OCI-LY3 (cell line): ENCODE measurements around the gene PAX5.

Experiments used
- H2AFZ ChIP-seq: fragments of 200-600, 300-600 bp; shearing (Covaris generic); 2 replicates; pipeline ENCODE4 v1.6.0; 2014; ENCODE audit warnings: antibody characterized with exemption, low read depth, low read length
- H3K27ac ChIP-seq: fragments of 200-600, 300-600 bp; sonication (generic); 2 replicates; pipeline ENCODE4 v1.5.1; 2014; ENCODE audit warnings: mild to moderate bottlenecking, low read length, moderate library complexity, mixed read lengths
- H3K27me3 ChIP-seq: fragments of 200-600, 300-600 bp; sonication (generic); 2 replicates; pipeline ENCODE4 v1.6.1; 2014; ENCODE audit warnings: low read depth, low read length, mixed read lengths
- H3K36me3 ChIP-seq: fragments of 200-600, 300-600 bp; sonication (generic); replicated peaks from 2 replicates; pipeline ENCODE3; 2014; ENCODE audit warnings: low read depth, low read length, mixed read lengths
- H3K4me1 ChIP-seq: fragments of 300-600, 200-600 bp; sonication (generic); 2 replicates; pipeline ENCODE4 v1.6.1; 2014; ENCODE audit warnings: low read length, mixed read lengths
- H3K4me2 ChIP-seq: fragments of 200-600, 300-600 bp; sonication (generic); 2 replicates; pipeline ENCODE4 v1.6.1; 2014; ENCODE audit warnings: low read length, mixed read lengths
- H3K4me3 ChIP-seq: fragments of 300-600, 200-600 bp; sonication (generic); 2 replicates; pipeline ENCODE4 v1.5.1; 2014; ENCODE audit warnings: antibody characterized with exemption, mild to moderate bottlenecking, low read length, moderate library complexity
- H3K79me2 ChIP-seq: fragments of 300-600, 200-600 bp; shearing (Covaris generic); 2 replicates; pipeline ENCODE4 v1.6.1; 2014; ENCODE audit warnings: mild to moderate bottlenecking, low read length, mixed read lengths
- H3K9ac ChIP-seq: fragments of 300-600, 200-600 bp; shearing (Covaris generic); 2 replicates; pipeline ENCODE4 v1.6.0; 2014; ENCODE audit warnings: mild to moderate bottlenecking, low read length, moderate library complexity
- H3K9me3 ChIP-seq: fragments of 200-600, 300-600 bp; shearing (Covaris generic); 2 replicates; pipeline ENCODE4 v1.6.1; 2014; ENCODE audit warnings: low read length, mixed read lengths; ENCODE audit not compliant: insufficient read depth
- H4K20me1 ChIP-seq: fragments of 200-600, 300-600 bp; sonication (generic); 2 replicates; pipeline ENCODE4 v1.6.1; 2016; ENCODE audit warnings: low read length, mixed read lengths; ENCODE audit not compliant: insufficient read depth
- EZH2phosphoT487 ChIP-seq: fragments of 200-600 bp; shearing (Covaris generic); IDR thresholded peaks from 2 replicates; pipeline ENCODE4 v1.6.1; 2018; ENCODE audit warnings: antibody characterized with exemption, mixed run types, low read depth
- TF ChIP-seq, protein P1 (sequence below): fragments of 200-600, 300-600 bp; sonication (generic); IDR thresholded peaks from 2 replicates; pipeline ENCODE4 v1.5.1; 2014; ENCODE audit warnings: antibody characterized with exemption, low read length, low read depth

Gene PAX5

DNA sequence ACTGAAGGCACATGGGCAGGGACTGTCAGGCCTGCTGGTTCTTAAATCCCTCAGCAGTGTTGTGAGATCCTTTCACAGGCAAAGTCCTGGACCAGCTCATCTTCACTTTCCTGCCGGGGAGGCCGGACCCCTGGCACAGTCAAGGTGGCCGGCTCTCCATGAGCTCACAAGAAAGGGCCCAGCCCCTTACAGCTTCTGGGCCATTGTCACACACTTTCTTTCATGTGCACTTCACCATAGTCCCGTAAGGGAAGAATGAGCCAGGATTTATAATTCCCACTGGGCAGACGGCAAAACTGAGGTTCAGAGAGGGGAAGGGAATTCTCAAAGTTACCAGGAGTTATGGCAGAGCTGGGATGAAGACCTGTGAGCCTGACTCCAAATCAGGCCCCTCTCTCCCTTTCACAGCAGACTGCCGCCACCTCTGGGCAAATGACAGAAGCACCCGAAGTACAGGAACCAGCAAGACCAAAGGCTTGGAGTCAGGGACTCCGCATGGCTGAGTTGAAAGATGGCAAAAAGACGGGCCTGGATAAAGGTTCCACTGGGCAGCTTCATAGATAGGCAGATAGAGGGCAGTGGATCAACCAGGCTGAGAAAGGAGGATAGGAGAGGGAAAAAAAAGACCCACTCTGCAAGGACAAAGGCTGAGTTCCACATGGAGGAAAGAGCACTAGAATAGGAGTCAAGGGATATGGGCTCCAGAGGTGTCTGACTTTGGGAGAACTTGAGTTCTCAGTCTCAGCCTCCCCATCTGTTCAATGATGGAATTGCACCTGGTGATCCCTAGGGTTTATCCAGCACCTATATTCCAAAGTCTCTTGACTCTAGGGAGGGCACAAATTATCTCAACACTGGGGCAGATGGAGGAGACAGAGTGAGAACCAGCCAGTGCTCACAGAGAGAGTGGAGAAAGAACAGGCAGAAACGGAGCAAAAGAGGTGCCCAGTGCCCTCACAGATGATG, 128.7 kb downstream of the PAX5 start:
- Histone ChIP-seq H3K9me3 (no peaks in the 10 kb centered on the region), H3K9ac (no peak overlapping the region), H3K27ac (no peak overlapping the region), H3K4me1 (peaks cover 10% of the 10 kb centered on the region), H3K27me3 (no peaks in the 10 kb centered on the region), H3K4me2 (no peak overlapping the region), H3K4me3 (no peak overlapping the region), H3K79me2 (peaks cover 90% of the 10 kb centered on the region), H3K36me3 (peaks cover 67% of the 10 kb centered on the region), H4K20me1 (peaks cover 87% of the 10 kb centered on the region), H2AFZ (no peak overlapping the region)
- TF ChIP-seq, protein P1, sequence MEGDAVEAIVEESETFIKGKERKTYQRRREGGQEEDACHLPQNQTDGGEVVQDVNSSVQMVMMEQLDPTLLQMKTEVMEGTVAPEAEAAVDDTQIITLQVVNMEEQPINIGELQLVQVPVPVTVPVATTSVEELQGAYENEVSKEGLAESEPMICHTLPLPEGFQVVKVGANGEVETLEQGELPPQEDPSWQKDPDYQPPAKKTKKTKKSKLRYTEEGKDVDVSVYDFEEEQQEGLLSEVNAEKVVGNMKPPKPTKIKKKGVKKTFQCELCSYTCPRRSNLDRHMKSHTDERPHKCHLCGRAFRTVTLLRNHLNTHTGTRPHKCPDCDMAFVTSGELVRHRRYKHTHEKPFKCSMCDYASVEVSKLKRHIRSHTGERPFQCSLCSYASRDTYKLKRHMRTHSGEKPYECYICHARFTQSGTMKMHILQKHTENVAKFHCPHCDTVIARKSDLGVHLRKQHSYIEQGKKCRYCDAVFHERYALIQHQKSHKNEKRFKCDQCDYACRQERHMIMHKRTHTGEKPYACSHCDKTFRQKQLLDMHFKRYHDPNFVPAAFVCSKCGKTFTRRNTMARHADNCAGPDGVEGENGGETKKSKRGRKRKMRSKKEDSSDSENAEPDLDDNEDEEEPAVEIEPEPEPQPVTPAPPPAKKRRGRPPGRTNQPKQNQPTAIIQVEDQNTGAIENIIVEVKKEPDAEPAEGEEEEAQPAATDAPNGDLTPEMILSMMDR = peak; percentile 16; the same call in 1 of the 2 replicates
- TF ChIP-seq EZH2phosphoT487 = no peak

DNA sequence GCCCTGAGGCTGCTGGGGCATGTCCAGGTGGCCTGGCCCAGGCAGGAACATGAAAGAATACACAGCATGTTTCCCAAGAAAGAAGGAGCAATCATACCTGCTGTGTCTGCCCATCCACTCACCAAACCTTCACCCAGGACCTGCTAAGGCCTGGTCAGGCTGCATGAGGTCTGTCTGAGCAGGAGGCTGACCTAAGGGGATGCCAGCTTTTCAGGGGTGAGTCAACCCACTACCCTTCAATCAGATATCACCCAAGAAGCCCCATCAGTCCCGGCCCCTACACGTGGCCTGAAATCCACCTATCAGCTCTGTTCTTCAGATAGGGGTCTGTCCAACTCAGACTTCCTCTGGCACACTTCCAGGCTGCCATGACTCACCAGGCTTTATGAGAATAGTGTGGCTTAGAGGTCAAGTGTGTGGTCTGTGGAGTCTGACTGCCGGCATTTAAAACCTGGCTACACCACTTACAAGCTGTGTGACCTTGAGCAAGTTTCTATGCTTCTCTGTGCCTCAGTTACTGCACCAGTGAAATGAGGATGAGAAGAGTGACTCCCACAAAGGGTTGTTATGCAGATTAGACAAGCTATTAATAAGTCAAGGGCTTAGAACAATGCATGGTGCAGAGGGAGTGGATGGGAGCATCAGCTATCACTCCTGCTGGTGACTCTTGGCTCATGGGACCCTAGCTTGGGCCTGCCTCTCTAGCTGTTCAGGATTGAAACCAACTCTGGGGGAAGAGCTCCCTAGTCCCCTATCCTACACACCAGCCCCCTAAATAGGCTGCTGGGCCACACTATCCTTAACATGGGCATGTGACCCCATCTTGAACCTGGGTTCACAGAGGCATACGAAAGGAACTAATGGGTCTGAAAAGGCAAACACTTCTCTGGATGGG, 130.3 kb downstream of the PAX5 start:
- H3K9me3 ChIP-seq = no peaks in the 10 kb centered on the region

DNA sequence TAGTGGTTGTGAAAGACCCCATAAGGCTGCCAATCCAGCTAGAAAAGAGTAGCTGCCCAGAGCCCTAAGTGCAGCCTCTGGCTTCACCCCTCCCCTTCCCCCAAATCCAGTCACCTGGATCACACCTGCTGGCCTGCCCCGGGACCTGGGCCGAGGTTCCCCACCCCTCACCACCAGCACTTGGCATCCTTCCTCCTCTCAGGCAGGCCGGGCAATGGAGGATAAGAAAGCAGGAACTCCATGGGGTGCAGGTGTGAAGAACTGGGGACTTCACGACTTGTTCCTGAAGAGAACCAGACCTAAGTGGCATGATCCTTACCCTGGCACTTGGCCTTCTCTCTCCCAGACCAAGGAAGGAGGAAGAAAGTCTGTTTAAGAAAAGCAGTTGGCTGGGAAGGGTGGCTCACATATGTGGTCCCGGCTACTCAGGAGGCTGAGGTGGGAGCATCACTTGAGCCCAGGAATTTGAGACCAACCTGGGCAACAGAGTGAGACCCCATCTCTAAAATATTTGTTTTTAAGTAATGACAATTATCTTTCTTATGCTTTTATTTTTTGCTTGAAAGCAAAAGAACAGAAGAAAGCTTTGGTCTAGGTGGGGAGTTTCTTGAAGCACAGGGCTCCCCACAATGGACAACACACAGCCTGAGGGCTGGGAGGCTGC, 131.1 kb downstream of the PAX5 start:
- Histone ChIP-seq H3K36me3 (peaks cover 76% of the 10 kb centered on the region), H3K27ac (no peak overlapping the region), H2AFZ (no peak overlapping the region), H3K4me3 (no peak overlapping the region), H3K27me3 (no peaks in the 10 kb centered on the region), H4K20me1 (peaks cover 79% of the 10 kb centered on the region), H3K9me3 (no peaks in the 10 kb centered on the region), H3K4me1 (peaks cover 10% of the 10 kb centered on the region), H3K79me2 (peaks cover 87% of the 10 kb centered on the region), H3K4me2 (no peak overlapping the region), H3K9ac (no peak overlapping the region)
- TF ChIP-seq, protein P1 = no peak
- no peak for TF ChIP-seq EZH2phosphoT487

More for the DNA sequence above, 130.3 kb downstream of the PAX5 start:
- peaks cover 78% of the 10 kb centered on the region for H3K36me3 ChIP-seq
- H3K4me1 ChIP-seq = peaks cover 10% of the 10 kb centered on the region
- H2AFZ ChIP-seq = no peak overlapping the region
- H3K4me3 ChIP-seq = no peak overlapping the region
- H3K9ac ChIP-seq = no peak overlapping the region
- peaks cover 86% of the 10 kb centered on the region for H4K20me1 ChIP-seq
- no peak overlapping the region for H3K27ac ChIP-seq
- H3K27me3 ChIP-seq = no peaks in the 10 kb centered on the region
- H3K4me2 ChIP-seq = no peak overlapping the region
- TF ChIP-seq EZH2phosphoT487 = no peak
- TF ChIP-seq, protein P1 = no peak
- peaks cover 90% of the 10 kb centered on the region for H3K79me2 ChIP-seq
